ENCODE results near the gene CIART. TPM values are rescaled to one million over a fixed set of nuclear protein-coding genes. Genes with fewer than 3 reads are reported as not detected.
"Not testable (repeated sequence)": the region's sequence is repeated elsewhere in the genome, so short reads cannot be mapped to it uniquely, and the experiment has no call there.

CIART gene, protein sequence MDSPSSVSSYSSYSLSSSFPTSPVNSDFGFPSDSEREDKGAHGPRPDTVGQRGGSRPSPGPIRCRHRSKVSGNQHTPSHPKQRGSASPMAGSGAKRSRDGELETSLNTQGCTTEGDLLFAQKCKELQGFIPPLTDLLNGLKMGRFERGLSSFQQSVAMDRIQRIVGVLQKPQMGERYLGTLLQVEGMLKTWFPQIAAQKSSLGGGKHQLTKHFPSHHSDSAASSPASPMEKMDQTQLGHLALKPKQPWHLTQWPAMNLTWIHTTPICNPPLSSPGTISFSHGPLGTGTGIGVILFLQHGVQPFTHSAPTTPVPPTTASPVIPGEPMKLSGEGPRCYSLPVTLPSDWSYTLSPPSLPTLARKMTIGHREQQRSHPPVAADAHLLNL
- polyA plus RNA-seq = 1 to 10 TPM; 4.9 to 7.3 TPM

GRCh38 chr1:150281758-150282557 lies at the start of gene CIART:
Gene CIART, plus strand, starts transcription at chr1:150282554. Its CDS starts 714 bp downstream, at chr1:150283268.
- Histone ChIP-seq H3K9me3 (ENCODE audit: control insufficient read depth in 2 of 2, insufficient read depth in 1 of 2, low read depth in 1 of 2, low read length in 1 of 2) (no peaks in the 10 kb centered on the region), H3K27ac (ENCODE audit: low read depth in 2 of 2, low read length in 1 of 2) (peak within 1 kb of the TSS; percentile 88 to 96), H3K36me3 (ENCODE audit: control insufficient read depth in 2 of 2, insufficient read depth in 2 of 2, low read length in 1 of 2) (peaks cover 0 to 7% of the 10 kb centered on the region in 2 donors), H3K4me1 (ENCODE audit: control insufficient read depth in 2 of 2, insufficient read depth in 2 of 2, low read length in 1 of 2) (peaks cover 0 to 5% of the 10 kb centered on the region in 2 donors), H3K4me3 (ENCODE audit: low read depth in 1 of 2, low read length in 2 of 2) (peak within 1 kb of the TSS; percentile 55 to 56), H3K27me3 (ENCODE audit: control insufficient read depth in 1 of 2, insufficient read depth in 2 of 2, low read length in 2 of 2) (no peaks in the 10 kb centered on the region)
- 0 to 1% methylated on average over 46 of the region's 46 CpGs for WGBS, 2 donors

DNA sequence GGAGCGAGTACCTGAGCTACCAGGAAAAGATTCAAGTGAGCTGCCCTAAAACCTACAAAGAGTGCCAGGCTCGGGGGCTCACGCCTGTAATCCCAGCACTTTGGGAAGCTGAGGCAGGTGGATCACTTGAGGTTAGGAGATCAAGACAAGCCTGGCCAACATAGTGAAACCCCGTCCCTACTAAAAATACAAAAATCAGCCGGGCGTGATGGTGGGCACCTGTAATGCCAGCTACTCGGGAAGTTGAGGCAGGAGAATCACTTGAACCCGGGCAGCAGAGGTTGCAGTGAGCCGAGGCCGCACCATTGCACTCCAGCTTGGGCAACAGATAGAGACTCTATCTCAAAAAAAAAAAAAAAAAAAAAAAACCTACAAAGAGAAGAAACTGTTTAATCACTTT lies 49.4 kb upstream of the CIART start:
- not testable (repeated sequence) for H3K27ac ChIP-seq (ENCODE audit: low read depth in 2 of 2, low read length in 1 of 2); H3K4me3 ChIP-seq (ENCODE audit: low read depth in 1 of 2, low read length in 2 of 2); H3K9me3 ChIP-seq (ENCODE audit: control insufficient read depth in 2 of 2, insufficient read depth in 1 of 2, low read depth in 1 of 2, low read length in 1 of 2); H3K27me3 ChIP-seq (ENCODE audit: control insufficient read depth in 1 of 2, insufficient read depth in 2 of 2, low read length in 2 of 2); H3K36me3 ChIP-seq (ENCODE audit: control insufficient read depth in 2 of 2, insufficient read depth in 2 of 2, low read length in 1 of 2); H3K4me1 ChIP-seq (ENCODE audit: control insufficient read depth in 2 of 2, insufficient read depth in 2 of 2, low read length in 1 of 2)
- WGBS, 2 donors = 90% methylated on average over 10 of the region's 10 CpGs

GRCh38 chr1:150233359-150234308 lies 48.7 kb upstream of the CIART start:
- H3K4me1 ChIP-seq (ENCODE audit: control insufficient read depth in 2 of 2, insufficient read depth in 2 of 2, low read length in 1 of 2) = no peaks in the 10 kb centered on the region
- peak overlapping the region in 1 of 2 donors; percentile 89 for H3K4me3 ChIP-seq (ENCODE audit: low read depth in 1 of 2, low read length in 2 of 2)
- no peaks in the 10 kb centered on the region for H3K36me3 ChIP-seq (ENCODE audit: control insufficient read depth in 2 of 2, insufficient read depth in 2 of 2, low read length in 1 of 2)
- WGBS, 2 donors = 10 to 11% methylated on average over 15 of the region's 15 CpGs
- H3K9me3 ChIP-seq (ENCODE audit: control insufficient read depth in 2 of 2, insufficient read depth in 1 of 2, low read depth in 1 of 2, low read length in 1 of 2) = no peaks in the 10 kb centered on the region
- H3K27ac ChIP-seq (ENCODE audit: low read depth in 2 of 2, low read length in 1 of 2) = peak overlapping the region; percentile 98
- H3K27me3 ChIP-seq (ENCODE audit: control insufficient read depth in 1 of 2, insufficient read depth in 2 of 2, low read length in 2 of 2) = no peaks in the 10 kb centered on the region

DNA sequence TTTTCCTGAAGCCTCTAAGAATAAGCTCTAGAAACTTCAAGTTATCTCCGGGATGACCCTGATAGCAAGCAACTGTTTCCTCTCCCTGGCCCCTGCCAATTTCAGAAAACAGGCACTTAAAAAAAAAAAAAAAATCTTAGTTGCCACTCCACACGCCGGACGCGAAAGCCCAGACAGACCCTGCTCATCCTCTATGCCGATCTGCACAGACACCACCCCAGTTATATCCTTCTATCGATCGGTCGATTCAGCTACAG lies 48.1 kb upstream of the CIART start:
- H3K9me3 ChIP-seq (ENCODE audit: control insufficient read depth in 2 of 2, insufficient read depth in 1 of 2, low read depth in 1 of 2, low read length in 1 of 2) = no peaks in the 10 kb centered on the region
- H3K4me3 ChIP-seq (ENCODE audit: low read depth in 1 of 2, low read length in 2 of 2) = peak overlapping the region; percentile 85 to 89
- no peaks in the 10 kb centered on the region for H3K36me3 ChIP-seq (ENCODE audit: control insufficient read depth in 2 of 2, insufficient read depth in 2 of 2, low read length in 1 of 2)
- peak overlapping the region; percentile 98 for H3K27ac ChIP-seq (ENCODE audit: low read depth in 2 of 2, low read length in 1 of 2)
- WGBS, 2 donors = 0% methylated on average over 9 of the region's 9 CpGs
- no peaks in the 10 kb centered on the region for H3K27me3 ChIP-seq (ENCODE audit: control insufficient read depth in 1 of 2, insufficient read depth in 2 of 2, low read length in 2 of 2)
- no peaks in the 10 kb centered on the region for H3K4me1 ChIP-seq (ENCODE audit: control insufficient read depth in 2 of 2, insufficient read depth in 2 of 2, low read length in 1 of 2)

- H3K27me3 ChIP-seq (ENCODE audit: control insufficient read depth in 1 of 2, insufficient read depth in 2 of 2, low read length in 2 of 2) = no peaks in the 10 kb centered on the region
- no peaks in the 10 kb centered on the region for H3K4me1 ChIP-seq (ENCODE audit: control insufficient read depth in 2 of 2, insufficient read depth in 2 of 2, low read length in 1 of 2)
- H3K27ac ChIP-seq (ENCODE audit: low read depth in 2 of 2, low read length in 1 of 2) = peak overlapping the region; percentile 98
- no peaks in the 10 kb centered on the region for H3K9me3 ChIP-seq (ENCODE audit: control insufficient read depth in 2 of 2, insufficient read depth in 1 of 2, low read depth in 1 of 2, low read length in 1 of 2)
- H3K36me3 ChIP-seq (ENCODE audit: control insufficient read depth in 2 of 2, insufficient read depth in 2 of 2, low read length in 1 of 2) = no peaks in the 10 kb centered on the region
- 0% methylated on average over 69 to 78 of the region's 78 CpGs for WGBS, 2 donors
- peak overlapping the region; percentile 85 to 89 for H3K4me3 ChIP-seq (ENCODE audit: low read depth in 1 of 2, low read length in 2 of 2)
Observed at GRCh38 chr1:150234566-150235293, 47.6 kb upstream of the CIART start.

- no peaks in the 10 kb centered on the region for H3K27me3 ChIP-seq (ENCODE audit: control insufficient read depth in 1 of 2, insufficient read depth in 2 of 2, low read length in 2 of 2)
- 1% methylated on average over 24 to 27 of the region's 27 CpGs for WGBS, 2 donors
- H3K9me3 ChIP-seq (ENCODE audit: control insufficient read depth in 2 of 2, insufficient read depth in 1 of 2, low read depth in 1 of 2, low read length in 1 of 2) = no peaks in the 10 kb centered on the region
- no peaks in the 10 kb centered on the region for H3K36me3 ChIP-seq (ENCODE audit: control insufficient read depth in 2 of 2, insufficient read depth in 2 of 2, low read length in 1 of 2)
- H3K27ac ChIP-seq (ENCODE audit: low read depth in 2 of 2, low read length in 1 of 2) = peak overlapping the region; percentile 98
- H3K4me3 ChIP-seq (ENCODE audit: low read depth in 1 of 2, low read length in 2 of 2) = peak overlapping the region; percentile 85 to 89
- H3K4me1 ChIP-seq (ENCODE audit: control insufficient read depth in 2 of 2, insufficient read depth in 2 of 2, low read length in 1 of 2) = no peaks in the 10 kb centered on the region
Observed at GRCh38 chr1:150235294-150235851, 47.0 kb upstream of the CIART start.

GRCh38 chr1:150235852-150236613 lies 46.3 kb upstream of the CIART start, which contains the start of gene ANP32E:
Gene ANP32E, minus strand, starts transcription at chr1:150236112. Its CDS starts 326 bp downstream, at chr1:150235786.
- Histone ChIP-seq H3K9me3 (ENCODE audit: control insufficient read depth in 2 of 2, insufficient read depth in 1 of 2, low read depth in 1 of 2, low read length in 1 of 2) (no peaks in the 10 kb centered on the region), H3K4me1 (ENCODE audit: control insufficient read depth in 2 of 2, insufficient read depth in 2 of 2, low read length in 1 of 2) (no peaks in the 10 kb centered on the region), H3K36me3 (ENCODE audit: control insufficient read depth in 2 of 2, insufficient read depth in 2 of 2, low read length in 1 of 2) (no peaks in the 10 kb centered on the region), H3K27me3 (ENCODE audit: control insufficient read depth in 1 of 2, insufficient read depth in 2 of 2, low read length in 2 of 2) (no peaks in the 10 kb centered on the region), H3K4me3 (ENCODE audit: low read depth in 1 of 2, low read length in 2 of 2) (peak within 1 kb of the TSS; percentile 85 to 89), H3K27ac (ENCODE audit: low read depth in 2 of 2, low read length in 1 of 2) (peak within 1 kb of the TSS; percentile 98)
- 0% methylated on average over 33 of the region's 33 CpGs for WGBS, 2 donors

DNA sequence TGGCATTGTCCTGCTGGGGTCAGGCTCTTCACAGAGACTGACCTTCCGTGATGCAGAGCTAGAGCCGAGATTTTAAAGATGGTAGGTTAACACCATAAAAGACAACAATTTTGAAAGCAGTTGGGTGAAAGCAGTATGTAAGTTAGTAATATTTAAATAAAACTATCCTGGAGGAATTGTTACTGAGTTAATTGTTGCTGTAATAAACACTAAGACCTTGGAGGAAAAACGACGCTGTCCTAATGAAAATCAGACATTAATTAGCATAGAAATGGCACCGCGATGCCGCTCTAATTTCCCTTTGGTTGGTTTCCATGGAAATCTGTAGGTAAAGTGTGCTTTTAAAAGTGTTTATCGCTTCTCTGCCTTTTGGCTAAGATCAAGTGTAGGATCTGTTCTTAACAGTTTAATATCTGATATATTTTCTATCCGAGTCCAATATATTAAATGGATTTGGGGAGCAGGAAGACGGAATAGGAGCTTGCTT lies 45.7 kb upstream of the CIART start:
- H3K27ac ChIP-seq (ENCODE audit: low read depth in 2 of 2, low read length in 1 of 2) = peak overlapping the region in 1 of 2 donors; percentile 62
- H3K4me3 ChIP-seq (ENCODE audit: low read depth in 1 of 2, low read length in 2 of 2) = peak overlapping the region; percentile 52 to 89
- no peaks in the 10 kb centered on the region for H3K4me1 ChIP-seq (ENCODE audit: control insufficient read depth in 2 of 2, insufficient read depth in 2 of 2, low read length in 1 of 2)
- WGBS, 2 donors = 22 to 30% methylated on average over 10 of the region's 10 CpGs
- H3K27me3 ChIP-seq (ENCODE audit: control insufficient read depth in 1 of 2, insufficient read depth in 2 of 2, low read length in 2 of 2) = no peaks in the 10 kb centered on the region
- H3K9me3 ChIP-seq (ENCODE audit: control insufficient read depth in 2 of 2, insufficient read depth in 1 of 2, low read depth in 1 of 2, low read length in 1 of 2) = no peaks in the 10 kb centered on the region
- H3K36me3 ChIP-seq (ENCODE audit: control insufficient read depth in 2 of 2, insufficient read depth in 2 of 2, low read length in 1 of 2) = no peaks in the 10 kb centered on the region
